ENCODE data around the gene ZNF787. TPM values are rescaled to one million over a fixed set of nuclear protein-coding genes. Genes with fewer than 3 reads are reported as not detected.

ZNF787 gene
- total and polyA plus RNA-seq, 10 of the 15 experiments (the other 5 are each of a cell fraction or from before 2014, with no cell fraction given): 0.23 to 39.9 (median 4.1) TPM

GRCh38 chr19:56126983-56127780 lies 6.1 kb upstream of the ZNF787 start:
- ChIA-PET CTCF (no interaction called here), RAD21 (ENCODE audit: unreplicated experiment) (no interaction called here), SMC1A (ENCODE audit: uncharacterized antibody, unreplicated experiment) (interaction anchor here (0.6 kb wide), 1 partner anchor 1980 kb away, joined by 3 read pairs; no protein-coding TSS in a partner anchor), POLR2A (no interaction called here)
- Histone ChIP-seq H3K36me3 (ENCODE audit: control insufficient read depth in 2 of 2, insufficient read depth in 2 of 2, low read length in 1 of 2) (no peaks in the 10 kb centered on the region), H3K27ac (ENCODE audit: control insufficient read depth, insufficient read depth) (no peak overlapping the region), H3K79me2 (ENCODE audit: control insufficient read depth, insufficient read depth, low read length) (no peaks in the 10 kb centered on the region), H3K4me2 (ENCODE audit: control insufficient read depth, insufficient read depth) (no peak overlapping the region), H3K9me3 (replicated peaks; ENCODE audit: control insufficient read depth, insufficient read depth, low read length) (no peaks in the 10 kb centered on the region), H3K4me3 (no peak overlapping the region), H2AFZ (ENCODE audit: control insufficient read depth, low read depth, low read length) (no peak overlapping the region), H3K9ac (ENCODE audit: control insufficient read depth, insufficient read depth, low read length) (no peak overlapping the region), H3K27me3 (replicated peaks in 1 of 2; ENCODE audit: control insufficient read depth in 2 of 2, insufficient read depth in 2 of 2, low read length in 1 of 2) (no peaks in the 10 kb centered on the region), H3K4me1 (ENCODE audit: control insufficient read depth, insufficient read depth, low read length) (no peaks in the 10 kb centered on the region), H4K20me1 (ENCODE audit: control insufficient read depth, insufficient read depth) (no peaks in the 10 kb centered on the region)
- DNase-seq (ENCODE audit: low read depth, low spot score) (no peak), FAIRE-seq (no peak), ATAC-seq (no peak)
- TF ChIP-seq NFYB (IDR thresholded peaks at IDR 0.05; ENCODE audit: insufficient read depth, low read depth, low read length): 0 out of 2 replicates have a peak, but pooled peaks have one; percentile 25
- no peak for TF ChIP-seq SUZ12 (IDR thresholded peaks at IDR 0.05; ENCODE audit: unreplicated experiment)
- 60% methylated on average over 19 of the region's 19 CpGs for WGBS (ENCODE audit: insufficient coverage, insufficient replicate concordance, low lambda C conversion rate, missing lambda C conversion rate)
- in situ Hi-C loops (cut with MboI) (loop anchor here (25.0 kb wide), 1 partner anchor 1685 kb away; the partner anchor contains the start of gene ZNF552), intact Hi-C loops (cut with micrococcal nuclease; ENCODE audit: unreplicated experiment) (no loop called here)
- no TSS peak for BruUV-seq (replicated peaks)

- WGBS (ENCODE audit: insufficient coverage, insufficient replicate concordance, low lambda C conversion rate, missing lambda C conversion rate): 69% methylated on average over 16 of the region's 16 CpGs
- intact Hi-C loops (cut with micrococcal nuclease; ENCODE audit: unreplicated experiment): no loop called here
- DNase-seq (ENCODE audit: low read depth, low spot score): no peak
- Histone ChIP-seq H3K27me3 (replicated peaks in 1 of 2; ENCODE audit: control insufficient read depth in 2 of 2, insufficient read depth in 2 of 2, low read length in 1 of 2) (no peaks in the 10 kb centered on the region), H3K4me3 (no peak overlapping the region), H3K9ac (ENCODE audit: control insufficient read depth, insufficient read depth, low read length) (no peak overlapping the region), H3K4me1 (ENCODE audit: control insufficient read depth, insufficient read depth, low read length) (peaks cover 3% of the 10 kb centered on the region; the same call in 1 of the 2 replicates), H3K27ac (ENCODE audit: control insufficient read depth, insufficient read depth) (no peak overlapping the region), H3K4me2 (ENCODE audit: control insufficient read depth, insufficient read depth) (no peak overlapping the region), H2AFZ (ENCODE audit: control insufficient read depth, low read depth, low read length) (no peak overlapping the region), H3K79me2 (ENCODE audit: control insufficient read depth, insufficient read depth, low read length) (no peaks in the 10 kb centered on the region), H4K20me1 (ENCODE audit: control insufficient read depth, insufficient read depth) (no peaks in the 10 kb centered on the region), H3K36me3 (ENCODE audit: control insufficient read depth in 2 of 2, insufficient read depth in 2 of 2, low read length in 1 of 2) (no peaks in the 10 kb centered on the region), H3K9me3 (replicated peaks; ENCODE audit: control insufficient read depth, insufficient read depth, low read length) (no peaks in the 10 kb centered on the region)
- ChIA-PET CTCF (interaction anchor here (1.2 kb wide), 1 partner anchor 46 kb away, joined by 3 read pairs; no protein-coding TSS in a partner anchor), POLR2A (no interaction called here), SMC1A (ENCODE audit: uncharacterized antibody, unreplicated experiment) (no interaction called here), RAD21 (ENCODE audit: unreplicated experiment) (no interaction called here)
- FAIRE-seq: no peak
- in situ Hi-C loops (cut with MboI): loop anchor here (25.0 kb wide), 1 partner anchor 1686 kb away; the partner anchor contains the start of gene ZNF552
- BruUV-seq (replicated peaks): no TSS peak
- ATAC-seq: no peak
- TF ChIP-seq SIX5 (IDR thresholded peaks at IDR 0.05; ENCODE audit: low read depth, low read length, severe bottlenecking) (no peak), MXI1 (IDR thresholded peaks at IDR 0.05; ENCODE audit: low read depth, low read length) (no peak), CUX1 (IDR thresholded peaks at IDR 0.05; ENCODE audit: insufficient replicate concordance, low read depth, low read length) (no peak), POU2F2 (IDR thresholded peaks at IDR 0.05; ENCODE audit: borderline replicate concordance, low read depth, low read length) (no peak)
Observed at GRCh38 chr19:56125806-56126590, 4.9 kb upstream of the ZNF787 start.

All from GM12878 (cell line).